Activated CD8-positive, alpha-beta memory T cell treated with anti-CD3 and anti-CD28 coated beads, Interleukin-2, amount 50 U/mL, for 4 hours (primary cell): ENCODE measurements around the gene CTNNBIP1.

Experiments used
- DNase-seq: peaks from one replicate; pipeline ENCODE4 v3.0.0-alpha.2; 2020

Gene CTNNBIP1

DNA sequence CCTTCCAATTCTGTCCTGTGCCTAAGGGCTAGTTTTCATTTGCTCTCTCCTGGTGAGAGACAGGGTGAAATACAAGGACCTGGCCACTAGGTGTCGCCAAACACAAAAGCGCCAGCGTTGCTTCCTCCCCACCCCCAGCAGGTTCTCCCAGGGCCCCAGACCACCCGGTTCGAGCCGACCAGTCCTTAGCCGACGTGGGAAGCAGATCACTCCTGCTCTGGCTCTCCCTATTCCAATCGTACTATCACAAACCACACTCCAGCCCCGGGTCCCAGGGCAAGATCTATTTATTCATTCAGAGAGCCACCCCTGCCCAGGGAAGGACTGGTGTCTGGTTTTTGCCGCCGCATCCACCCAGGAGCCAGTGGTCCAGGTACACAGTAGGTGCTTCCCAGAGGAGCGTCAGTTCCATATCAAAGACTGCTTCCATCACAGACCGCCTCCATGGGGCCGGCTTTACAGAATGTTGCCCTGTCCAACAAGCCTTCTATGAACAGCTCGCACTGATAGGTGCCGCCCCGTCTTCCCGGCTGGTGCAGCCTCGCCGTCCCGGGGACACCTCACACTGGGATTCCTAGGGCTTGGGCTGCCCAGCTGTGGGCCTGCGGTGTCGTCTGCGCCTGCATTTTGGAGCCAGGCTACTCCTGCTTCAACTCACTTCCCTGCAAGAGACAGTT lies 35.0 kb downstream of the CTNNBIP1 start:
- DNase-seq = peak; percentile 75

DNA sequence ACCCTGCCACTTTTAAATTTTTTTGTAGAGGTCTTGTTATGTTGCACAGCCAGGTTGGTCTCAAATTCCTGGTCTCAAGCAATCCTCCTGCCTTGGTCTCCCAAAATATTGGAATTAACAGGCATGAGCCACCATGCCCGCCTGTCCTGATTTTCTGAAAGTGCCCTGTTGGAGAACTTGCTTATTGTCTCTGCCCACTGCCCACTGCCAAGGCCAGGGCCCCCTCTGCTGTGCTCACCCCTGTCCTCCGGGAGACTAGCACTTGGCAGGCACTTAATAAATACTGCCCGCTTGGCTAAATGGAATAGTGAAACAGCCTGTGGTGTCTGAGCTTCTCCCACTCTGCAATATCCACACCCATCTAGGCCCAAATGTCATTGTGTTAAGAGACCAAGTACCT lies 35.7 kb downstream of the CTNNBIP1 start:
- DNase-seq = no peak

DNA sequence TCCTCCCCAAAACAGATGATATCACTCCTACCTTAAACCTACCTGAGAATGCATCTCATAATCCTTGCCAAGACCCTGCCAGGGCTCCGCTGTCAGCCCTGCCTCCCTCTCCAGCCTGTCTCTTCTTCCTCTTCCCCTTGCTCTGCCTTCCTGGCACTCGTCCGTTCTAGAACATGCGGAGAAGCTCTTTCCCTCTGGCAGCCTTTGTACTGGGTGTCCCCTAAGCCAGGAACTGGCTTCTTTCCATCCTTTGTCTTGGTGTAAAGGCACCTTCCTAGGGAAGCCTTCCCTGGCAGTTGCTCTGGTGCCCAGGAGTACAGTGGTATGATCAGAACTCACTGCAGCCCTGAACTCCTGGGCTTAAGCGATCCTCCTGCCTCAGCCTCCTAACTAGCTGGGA lies 36.1 kb downstream of the CTNNBIP1 start:
- no peak for DNase-seq

DNA sequence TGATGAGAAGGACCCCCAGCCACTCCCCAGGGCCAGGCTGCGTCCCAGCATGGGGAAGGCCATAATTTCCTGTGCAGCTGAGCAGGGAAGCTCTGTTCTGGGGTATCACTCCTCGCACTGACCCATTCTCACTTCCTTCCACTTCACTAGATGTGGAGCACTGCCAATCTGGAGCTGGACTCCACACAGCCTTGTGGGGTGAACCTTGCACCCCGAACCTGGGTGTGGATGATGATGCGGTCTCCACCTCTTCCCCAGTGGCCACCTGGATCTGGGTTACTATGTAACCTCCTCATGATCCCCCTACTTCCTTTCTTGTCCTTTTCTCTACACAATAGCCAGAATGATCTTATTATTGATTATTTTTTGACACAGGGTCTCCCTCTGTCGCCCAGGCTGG lies 36.7 kb downstream of the CTNNBIP1 start:
- DNase-seq = no peak

DNA sequence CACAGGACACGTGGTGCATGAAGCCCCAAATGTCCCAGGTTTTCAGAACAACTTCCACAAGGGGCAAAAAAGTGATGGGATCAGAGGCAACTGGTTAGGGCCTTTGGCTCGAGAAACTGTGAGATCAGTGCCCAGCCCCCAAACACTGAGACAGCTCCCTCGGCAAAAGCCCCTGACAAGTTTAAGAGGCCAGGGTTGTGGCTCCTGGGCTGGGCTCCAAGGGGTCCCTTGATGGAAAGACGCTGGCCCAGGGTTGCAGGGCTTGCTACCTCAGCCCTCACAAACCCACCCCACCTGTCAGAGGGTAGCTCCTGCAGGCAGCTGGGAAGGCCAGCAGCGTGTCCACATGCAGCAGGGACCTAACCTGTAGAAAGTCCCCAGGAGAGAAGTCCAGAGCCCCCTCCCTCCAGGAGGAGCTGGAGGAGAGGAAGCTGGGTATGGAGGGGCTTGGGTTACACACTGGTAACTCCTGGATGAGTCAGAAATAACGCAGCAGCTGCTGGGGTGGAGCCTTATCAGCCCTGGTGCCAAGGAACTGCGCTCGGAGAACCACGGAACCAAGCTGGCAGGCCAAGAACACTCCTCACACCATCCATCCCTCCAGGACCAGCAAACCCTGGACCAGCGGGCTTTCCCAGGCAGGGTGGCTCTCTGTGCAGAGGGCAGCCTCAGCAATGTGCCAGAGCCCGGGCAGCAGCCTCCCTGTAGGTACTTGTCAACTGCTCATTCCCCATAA lies 37.5 kb downstream of the CTNNBIP1 start:
- DNase-seq = no peak

DNA sequence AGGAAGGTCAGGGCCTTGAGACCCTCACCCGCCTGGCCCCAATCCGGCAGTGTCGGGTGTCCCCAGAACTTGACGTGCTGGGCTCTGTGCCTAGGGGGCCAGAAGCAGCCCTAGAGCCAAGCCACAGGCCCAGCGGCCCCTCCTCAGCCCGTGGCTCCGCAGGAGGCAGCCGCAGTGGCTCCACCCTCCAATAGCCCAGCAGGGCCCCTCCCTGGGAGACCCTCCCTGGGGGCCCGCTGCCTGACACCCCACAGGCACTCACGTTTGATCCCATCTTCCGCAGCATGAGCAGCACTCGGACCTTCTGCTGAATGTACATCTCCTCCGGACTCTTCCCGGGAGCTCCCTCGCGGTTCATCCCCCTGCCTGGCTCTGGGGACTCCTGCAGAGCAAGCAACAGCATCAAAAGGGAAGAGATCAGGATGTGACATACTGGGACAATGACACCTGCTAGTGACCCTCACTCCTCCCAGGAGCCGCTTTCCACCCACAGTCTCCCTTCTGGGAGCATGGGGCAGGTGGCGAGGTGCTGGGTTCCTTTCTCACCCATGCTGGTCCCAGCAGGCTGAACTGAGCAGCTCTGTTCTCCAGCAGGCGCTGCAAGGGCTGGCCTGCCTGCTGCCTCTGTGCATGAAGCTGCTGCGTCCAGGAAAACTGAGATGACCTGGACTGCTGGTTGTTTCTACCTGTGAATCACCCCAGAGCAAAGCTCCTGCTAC lies 38.2 kb downstream of the CTNNBIP1 start:
- no peak for DNase-seq

DNA sequence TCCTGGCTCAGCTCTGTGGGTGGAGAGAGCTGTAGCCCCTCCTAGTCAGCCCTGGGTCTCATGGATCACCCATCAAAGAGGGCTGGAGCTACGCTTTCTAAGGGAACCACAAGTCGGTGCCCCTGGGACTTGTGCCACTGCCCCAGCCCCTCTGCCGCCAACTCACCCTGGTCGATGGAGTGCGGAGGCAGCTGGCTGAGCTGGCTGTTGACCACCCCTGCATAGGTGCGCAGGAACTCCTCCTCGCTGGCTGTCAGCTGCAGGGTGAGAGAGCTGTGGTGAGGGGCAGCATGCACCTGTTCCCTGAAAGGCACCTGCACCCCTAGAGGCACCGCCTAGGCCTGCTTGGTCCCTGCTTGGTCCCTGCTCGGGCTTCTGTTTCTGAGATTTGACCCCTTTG lies 39.0 kb downstream of the CTNNBIP1 start:
- DNase-seq = no peak

DNA sequence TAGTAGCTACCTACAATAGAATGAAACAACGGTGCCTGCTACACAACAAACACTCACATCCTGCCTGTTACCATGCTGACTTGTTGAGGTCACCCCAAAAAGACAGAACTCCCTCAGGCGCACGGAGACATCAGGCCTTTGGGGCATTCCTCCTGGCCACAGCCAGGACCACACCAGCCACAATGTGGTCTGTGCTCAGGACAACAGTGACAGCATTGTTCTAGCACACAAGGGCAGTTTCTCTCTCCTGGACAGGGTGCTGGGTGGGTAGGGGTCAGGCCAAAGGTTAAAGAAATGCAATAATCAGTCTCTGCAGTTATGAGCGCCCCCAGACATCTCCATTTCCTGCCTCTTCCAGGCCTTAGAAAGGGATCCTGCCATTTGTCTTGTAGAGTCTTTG lies 39.5 kb downstream of the CTNNBIP1 start:
- DNase-seq = no peak

DNA sequence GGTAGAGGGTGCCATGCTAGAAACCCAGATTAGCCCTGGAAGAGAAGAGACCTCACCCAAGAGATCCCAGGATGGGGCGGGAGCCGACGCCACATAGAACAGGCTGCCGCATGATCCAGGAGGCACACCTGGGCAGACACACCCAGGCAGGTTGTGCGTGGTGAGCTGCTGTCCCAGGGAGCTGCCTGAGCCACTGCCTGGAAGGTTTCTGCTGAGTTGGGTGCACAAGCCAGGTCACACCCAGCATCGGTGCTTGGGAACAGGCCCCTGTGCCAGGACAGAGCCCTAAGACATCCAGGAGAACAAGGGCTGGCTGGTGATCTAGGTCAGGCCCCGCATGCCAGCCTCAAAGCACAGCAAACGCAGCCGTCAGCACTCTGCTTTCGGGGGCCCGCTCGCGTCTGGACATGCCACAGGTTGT lies 40.2 kb downstream of the CTNNBIP1 start:
- no peak for DNase-seq

DNA sequence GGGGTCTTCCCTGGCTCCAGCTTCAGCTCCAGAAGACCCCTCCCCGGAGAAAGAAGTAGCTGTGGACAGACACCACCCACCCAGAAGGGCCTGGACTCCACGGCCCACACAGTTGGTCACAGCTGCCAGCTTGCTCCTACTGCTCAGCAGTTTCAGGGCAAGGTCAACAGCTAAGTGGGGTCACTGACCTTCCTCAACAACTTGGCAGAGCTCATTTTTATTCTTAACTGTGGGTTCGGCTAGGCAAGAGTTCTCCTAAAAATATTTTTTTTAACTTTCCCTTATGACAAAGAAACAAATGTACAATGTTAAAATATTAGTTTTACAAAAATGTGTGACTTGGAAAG lies 41.9 kb downstream of the CTNNBIP1 start:
- DNase-seq = no peak

DNA sequence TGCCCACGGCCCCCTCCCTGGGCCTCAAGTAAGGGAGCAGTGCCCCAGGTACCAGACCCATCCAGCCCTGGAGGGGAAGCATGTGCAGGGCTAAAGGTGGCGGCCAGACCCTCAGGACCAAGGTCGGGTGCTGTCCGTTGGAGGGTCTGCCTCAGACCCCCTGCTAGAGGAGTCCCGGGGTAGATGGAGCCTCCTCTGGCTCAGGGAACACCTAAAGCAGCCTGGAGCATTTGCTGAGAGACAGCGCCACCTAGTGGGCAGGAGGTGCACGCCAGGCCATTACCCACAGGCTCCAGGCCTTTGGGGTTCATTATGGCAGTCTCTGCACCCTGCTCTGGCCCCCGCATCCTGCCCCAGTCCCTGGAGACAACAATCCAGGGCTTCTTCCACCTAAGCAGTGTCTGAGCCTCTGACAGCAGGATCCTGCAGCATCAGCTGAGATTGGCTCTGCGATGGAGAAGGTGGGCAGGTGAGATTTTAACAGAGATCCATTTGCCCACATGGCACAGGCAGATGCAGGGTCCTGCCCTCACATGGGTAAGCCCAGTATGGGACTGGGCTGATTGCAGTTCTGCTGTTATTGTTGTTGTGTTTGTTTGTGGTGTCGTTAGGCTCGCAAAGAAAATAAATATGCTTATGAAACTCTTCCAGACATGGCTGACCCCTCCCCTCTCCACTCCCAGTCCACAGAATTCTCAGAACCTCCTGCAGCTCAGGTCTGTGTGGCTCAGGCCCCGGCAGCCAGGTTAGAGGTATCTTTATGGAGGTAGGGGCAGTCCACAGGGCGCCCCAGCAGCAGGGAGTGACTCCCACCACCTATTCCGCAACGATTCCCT lies 42.4 kb downstream of the CTNNBIP1 start:
- peak; percentile 90 for DNase-seq

DNA sequence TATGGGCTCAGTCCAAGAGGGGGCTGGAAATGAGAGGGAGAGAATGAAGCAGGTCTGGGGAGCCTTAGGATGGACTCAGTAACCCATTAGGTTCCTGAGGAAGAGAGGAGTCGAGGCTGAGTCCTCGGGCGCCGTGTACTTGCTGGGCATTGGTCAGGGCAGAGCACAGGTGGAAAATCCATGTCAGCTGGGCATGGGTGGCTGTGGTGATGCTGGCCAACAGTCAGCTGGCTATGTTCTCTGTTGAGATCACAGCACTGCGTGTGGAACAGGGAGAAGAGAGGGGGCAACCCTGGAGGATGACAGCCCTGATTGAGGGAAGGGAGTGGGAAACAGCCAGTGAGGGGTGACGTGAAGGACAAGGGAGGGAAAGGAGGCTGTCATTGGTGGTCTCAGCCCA lies 43.2 kb downstream of the CTNNBIP1 start:
- DNase-seq = no peak

DNA sequence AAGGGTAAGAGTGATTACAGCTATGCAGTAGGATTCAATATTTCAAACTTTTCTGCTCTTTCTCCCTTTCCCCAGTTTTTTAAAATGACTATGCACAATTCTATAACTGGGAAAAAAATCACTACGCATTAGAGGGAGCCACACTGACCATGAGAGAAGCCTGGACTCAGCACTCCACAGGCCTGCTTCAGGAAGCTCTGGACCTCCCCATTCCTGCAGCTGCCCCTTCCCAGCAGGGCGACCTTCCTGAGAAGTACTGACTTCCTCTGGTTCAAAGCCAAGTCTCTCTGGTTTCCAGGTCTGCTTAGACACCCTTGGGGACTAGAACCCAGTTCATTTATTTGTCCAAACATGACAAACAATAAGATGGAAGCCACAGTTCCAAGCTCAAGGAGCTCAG lies 44.3 kb downstream of the CTNNBIP1 start:
- no peak for DNase-seq

DNA sequence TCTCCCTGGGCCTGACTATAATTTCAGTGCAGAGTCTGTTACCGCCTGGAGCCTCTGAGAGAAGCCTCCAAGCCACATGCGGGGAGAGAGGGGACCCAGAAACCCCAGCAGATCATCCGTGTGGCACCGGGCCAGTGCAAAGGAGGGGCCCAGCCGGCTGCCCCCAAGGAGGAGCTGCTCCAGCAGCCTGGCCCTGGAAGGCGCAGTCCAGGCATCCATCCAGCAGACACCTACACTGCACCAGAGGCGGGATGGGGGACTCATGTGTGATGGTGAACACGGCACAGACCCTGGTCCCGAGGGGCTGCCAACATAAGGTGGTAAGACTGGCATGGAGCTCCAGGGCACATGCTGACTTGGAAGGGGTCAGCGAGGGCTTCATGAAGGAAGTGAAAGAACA lies 46.7 kb downstream of the CTNNBIP1 start:
- DNase-seq = no peak

DNA sequence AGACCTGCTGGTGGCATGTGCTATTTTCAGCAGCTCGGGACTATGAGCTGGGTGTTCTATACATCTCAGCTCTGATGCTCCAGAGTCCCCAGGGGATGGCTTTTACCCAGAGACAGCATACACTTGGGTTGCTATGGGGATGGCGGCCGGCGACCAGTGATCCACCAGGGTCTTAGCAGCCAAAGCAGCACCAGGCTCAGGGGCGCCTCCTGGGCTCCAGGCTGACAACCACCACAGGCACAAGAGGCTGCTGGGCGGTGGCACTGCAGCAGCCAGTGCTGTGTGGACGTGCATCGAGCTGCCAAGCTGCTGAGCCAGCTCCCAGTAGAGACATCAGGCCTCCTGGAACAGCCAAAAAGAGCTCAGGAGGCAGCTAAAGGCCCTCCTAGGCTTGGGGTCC lies 48.7 kb downstream of the CTNNBIP1 start:
- DNase-seq = no peak

DNA sequence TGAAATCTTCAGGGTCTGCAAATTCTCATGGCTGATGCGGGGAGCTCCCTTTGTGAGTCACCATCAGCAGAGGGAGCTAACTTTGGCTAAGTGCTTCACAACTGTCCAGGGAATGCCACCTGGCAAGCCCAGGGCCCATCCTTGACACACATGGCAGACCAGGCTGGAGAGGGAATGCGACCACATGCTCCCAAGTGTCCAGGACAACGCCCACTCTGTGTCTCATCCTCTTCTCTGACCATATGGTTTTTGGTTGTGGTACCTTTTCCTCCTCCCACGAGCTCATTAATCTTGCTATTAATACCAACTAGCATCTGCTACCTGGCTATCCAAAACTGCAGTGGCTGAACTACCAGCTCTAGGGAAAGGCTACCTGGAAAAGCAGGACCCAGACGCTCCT lies 49.2 kb downstream of the CTNNBIP1 start:
- no peak for DNase-seq

DNA sequence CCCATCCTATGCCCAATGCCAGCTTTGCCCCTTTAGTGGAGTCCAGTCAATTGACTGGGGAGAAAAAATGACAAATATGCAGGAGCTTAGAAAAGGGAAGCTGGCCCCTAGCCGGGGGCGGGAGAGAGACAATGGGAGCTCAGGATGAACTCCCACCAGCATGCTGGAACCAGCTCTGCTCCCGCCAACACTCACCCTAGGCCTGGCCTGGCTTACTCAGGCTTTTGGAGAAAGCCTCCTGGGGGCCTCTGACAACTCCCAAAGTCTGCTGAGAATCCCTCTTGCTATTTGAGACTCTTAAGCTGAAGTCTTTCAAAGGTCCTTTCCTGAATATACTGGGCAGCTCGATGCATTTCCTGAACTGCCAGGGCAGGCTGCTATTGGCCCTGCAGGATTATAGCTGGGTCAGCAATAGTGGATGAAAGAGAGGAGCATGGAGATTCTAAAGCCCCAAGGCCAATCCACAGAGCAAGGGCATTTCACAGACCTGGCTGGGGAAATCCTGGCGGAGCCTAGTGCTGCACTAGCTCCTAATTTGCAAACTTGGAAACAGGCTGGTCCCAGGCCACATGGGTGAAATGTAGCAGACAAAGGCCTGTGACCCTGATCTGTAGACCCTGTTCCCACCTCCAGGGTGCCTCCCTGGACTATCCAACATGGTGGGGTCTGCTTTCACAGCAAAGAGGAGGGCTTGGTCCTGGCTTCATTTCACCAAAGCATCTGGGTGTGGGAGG lies 50.6 kb downstream of the CTNNBIP1 start:
- DNase-seq = no peak

DNA sequence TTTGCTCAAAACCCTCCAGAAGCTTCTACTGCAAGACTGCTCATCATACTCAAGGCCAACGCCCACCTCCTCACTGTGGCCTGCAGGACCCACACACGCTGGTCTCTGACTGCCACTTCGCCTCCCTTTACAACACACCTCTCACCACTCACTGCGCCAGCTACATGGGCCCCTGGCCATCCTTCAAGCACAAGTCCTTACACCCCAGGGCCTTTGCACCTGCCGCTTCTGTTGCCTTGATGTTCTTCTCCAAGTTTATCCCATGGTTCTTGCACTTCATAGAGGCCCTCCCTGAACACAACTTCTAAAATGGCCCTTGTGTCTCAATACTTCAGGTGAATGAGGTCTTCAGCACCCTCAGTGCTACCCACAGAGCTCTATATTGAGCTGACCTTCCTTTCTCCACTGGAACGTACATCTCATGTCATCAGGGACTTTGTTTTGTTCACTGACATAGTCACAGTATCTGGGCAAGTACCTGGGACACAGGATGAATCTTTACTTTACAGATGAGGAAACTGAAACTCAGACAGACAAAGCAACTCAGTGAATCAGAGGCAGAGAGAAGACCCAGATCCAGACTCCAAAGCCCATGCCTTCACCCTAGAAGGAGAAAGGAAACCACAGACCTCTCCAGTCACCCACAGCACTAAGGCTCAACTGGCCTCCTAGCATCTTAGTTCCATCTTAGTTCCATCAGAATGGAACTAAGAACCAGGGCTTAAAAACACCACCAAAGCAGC lies 51.6 kb downstream of the CTNNBIP1 start:
- DNase-seq = no peak

DNA sequence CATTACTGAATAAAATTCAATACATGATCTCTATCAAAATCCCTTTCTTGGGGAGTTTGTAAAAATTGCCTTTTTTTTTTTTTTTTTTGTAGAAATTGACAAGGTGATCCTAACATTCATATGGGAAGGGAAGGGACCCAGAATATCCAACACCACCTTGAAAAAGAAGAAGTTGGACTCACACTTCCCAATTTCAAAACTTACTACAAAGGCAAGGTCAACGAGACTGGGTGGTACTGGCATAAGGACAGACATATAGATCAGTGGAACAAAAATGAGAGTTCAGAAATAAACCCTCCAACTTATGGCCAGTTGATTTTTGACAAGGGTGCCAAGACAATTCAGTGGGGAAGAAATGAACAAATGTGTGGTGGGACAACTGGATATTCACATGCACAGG lies 54.9 kb downstream of the CTNNBIP1 start:
- no peak for DNase-seq

DNA sequence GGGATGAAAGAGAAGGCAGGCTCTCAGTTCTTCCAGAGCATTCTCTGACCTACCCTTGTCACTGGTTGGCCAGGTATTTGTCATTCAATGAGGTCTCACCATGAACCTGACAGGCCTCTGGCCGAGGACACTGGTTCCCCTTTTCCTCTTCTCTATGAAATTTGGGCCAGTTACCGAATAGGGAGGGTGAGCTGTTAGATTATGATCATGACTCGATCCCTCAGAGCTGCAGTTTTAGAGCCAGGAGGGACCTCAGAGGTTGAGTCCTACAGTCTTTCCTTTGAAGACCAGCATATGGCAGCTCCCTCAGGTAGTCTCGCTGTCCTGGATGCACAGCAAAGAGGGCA lies 56.8 kb downstream of the CTNNBIP1 start:
- no peak for DNase-seq

DNA sequence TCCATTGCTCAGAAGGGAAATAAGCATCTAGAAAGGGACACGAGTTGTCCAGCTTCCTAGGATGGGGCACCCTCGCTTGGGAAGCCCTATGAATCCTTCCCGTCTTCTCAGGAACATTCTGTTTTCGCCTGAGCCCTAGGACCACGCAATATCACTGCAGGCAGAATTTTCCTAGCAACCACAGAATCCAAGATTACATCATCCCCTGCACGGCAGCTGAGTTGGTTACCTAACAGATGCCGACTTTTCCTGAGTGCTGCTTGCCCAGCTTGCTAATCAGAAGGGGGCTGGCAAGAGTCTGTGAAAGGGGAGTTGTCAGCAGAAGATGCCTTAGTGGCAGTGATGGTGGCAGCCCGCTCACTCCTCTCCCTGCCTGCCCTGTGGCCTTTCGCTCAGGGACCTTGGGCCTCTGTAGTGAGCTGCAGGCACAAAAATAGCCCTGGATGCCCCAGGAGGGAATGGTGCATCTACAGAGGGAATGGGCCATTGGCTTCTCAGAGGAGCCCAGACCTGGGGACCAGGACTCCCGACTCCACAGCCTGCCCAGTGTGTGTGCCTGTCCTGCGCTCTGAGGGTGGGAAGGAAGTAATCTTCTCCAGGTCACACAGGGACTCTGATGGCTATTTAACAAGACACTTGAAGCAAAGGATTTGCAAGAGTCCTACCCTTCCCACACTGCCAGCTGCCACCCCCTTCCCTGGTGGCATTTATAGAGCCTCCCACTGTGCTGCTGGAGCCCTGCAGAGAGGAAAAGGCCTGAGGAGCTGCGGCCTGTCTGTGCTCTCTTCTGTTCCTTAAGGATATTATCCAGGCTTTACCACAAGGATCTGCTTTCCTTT lies 57.4 kb downstream of the CTNNBIP1 start:
- no peak for DNase-seq
